Measurements from ENCODE around the gene PON1. TPM values are rescaled to one million over a fixed set of nuclear protein-coding genes. Genes with fewer than 3 reads are reported as not detected.

Gene PON1
- total RNA-seq, 3 donors from 2014 or later, result not detected

GRCh38 chr7:95317546-95317945, 6.8 kb downstream of the PON1 start:
- intact Hi-C loops (cut with DNase I, micrococcal nuclease), result no loop called here
- no peak for DNase-seq

GRCh38 chr7:95316588-95316987, 7.7 kb downstream of the PON1 start:
- no peaks in the 10 kb centered on the region for H3K36me3 ChIP-seq (ENCODE audit: low read depth)
- intact Hi-C loops (cut with DNase I, micrococcal nuclease), result no loop called here
- DNase-seq, result no peak
- no peak for ATAC-seq
- no peaks in the 10 kb centered on the region for H3K9me3 ChIP-seq
- H3K4me3 ChIP-seq, result no peak overlapping the region
- TF ChIP-seq CTCF (IDR thresholded peaks at IDR 0.05), result no peak
- H3K4me1 ChIP-seq (ENCODE audit: low read depth), result no peaks in the 10 kb centered on the region

More at GRCh38 chr7:95317546-95317945, 6.8 kb downstream of the PON1 start:
- Histone ChIP-seq H3K4me3 (no peak overlapping the region), H3K4me1 (ENCODE audit: low read depth) (no peaks in the 10 kb centered on the region), H3K36me3 (ENCODE audit: low read depth) (no peaks in the 10 kb centered on the region), H3K9me3 (no peaks in the 10 kb centered on the region)
- no peak for ATAC-seq
- TF ChIP-seq CTCF (IDR thresholded peaks at IDR 0.05), result no peak

- Histone ChIP-seq H3K9me3 (no peaks in the 10 kb centered on the region), H3K36me3 (ENCODE audit: low read depth) (no peaks in the 10 kb centered on the region), H3K4me3 (no peak overlapping the region), H3K4me1 (ENCODE audit: low read depth) (no peaks in the 10 kb centered on the region)
- TF ChIP-seq CTCF (IDR thresholded peaks at IDR 0.05), result no peak
- intact Hi-C loops (cut with DNase I, micrococcal nuclease), result no loop called here
- ATAC-seq, result no peak
- DNase-seq, result no peak
Measured at GRCh38 chr7:95312561-95312960, 11.8 kb downstream of the PON1 start.

GRCh38 chr7:95311389-95311788, 12.9 kb downstream of the PON1 start:
- DNase-seq (no peak), ATAC-seq (no peak)
- Histone ChIP-seq H3K9me3 (no peaks in the 10 kb centered on the region), H3K36me3 (ENCODE audit: low read depth) (no peaks in the 10 kb centered on the region), H3K4me1 (ENCODE audit: low read depth) (no peaks in the 10 kb centered on the region), H3K4me3 (no peak overlapping the region)
- intact Hi-C loops (cut with DNase I, micrococcal nuclease), result no loop called here
- TF ChIP-seq CTCF (IDR thresholded peaks at IDR 0.05), result no peak

- TF ChIP-seq CTCF (IDR thresholded peaks at IDR 0.05), result no peak
- Histone ChIP-seq H3K4me3 (no peak overlapping the region), H3K36me3 (ENCODE audit: low read depth) (no peaks in the 10 kb centered on the region), H3K4me1 (ENCODE audit: low read depth) (no peaks in the 10 kb centered on the region), H3K9me3 (no peaks in the 10 kb centered on the region)
- DNase-seq, result no peak
- no peak for ATAC-seq
- intact Hi-C loops (cut with DNase I, micrococcal nuclease), result no loop called here
Measured at GRCh38 chr7:95309951-95310350, 14.4 kb downstream of the PON1 start.

GRCh38 chr7:95304990-95305389, 19.3 kb downstream of the PON1 start:
- H3K9me3 ChIP-seq, result no peaks in the 10 kb centered on the region
- intact Hi-C loops (cut with DNase I, micrococcal nuclease), result no loop called here
- TF ChIP-seq CTCF (IDR thresholded peaks at IDR 0.05), result no peak
- ATAC-seq (no peak), DNase-seq (no peak)
- no peak overlapping the region for H3K4me3 ChIP-seq
- no peaks in the 10 kb centered on the region for H3K36me3 ChIP-seq (ENCODE audit: low read depth)
- no peaks in the 10 kb centered on the region for H3K4me1 ChIP-seq (ENCODE audit: low read depth)
